HG03457 (cell line): ENCODE measurements around the gene TEX9.
"Not testable (repeated sequence)": the region's sequence is repeated elsewhere in the genome, so short reads cannot be mapped to it uniquely, and the experiment has no call there.

Experiments
- ATAC-seq: cut with Tn5 transposase; IDR thresholded peaks from one replicate; pipeline ENCODE4 v1.9.1; 2021; ENCODE audit warnings: moderate number of reproducible peaks; ENCODE audit not compliant: unreplicated experiment

Gene TEX9

GRCh38 chr15:56361987-56362386 is 3.2 kb upstream of the TEX9 start:
- ATAC-seq = no peak

GRCh38 chr15:56366211-56366610 is 985 bp downstream of the TEX9 start:
- no peak for ATAC-seq

- no peak for ATAC-seq
Measured at GRCh38 chr15:56367156-56367555, 1.9 kb downstream of the TEX9 start.

- no peak for ATAC-seq
Measured at GRCh38 chr15:56369234-56369633, 4.0 kb downstream of the TEX9 start.

GRCh38 chr15:56371495-56372147 is 6.4 kb downstream of the TEX9 start:
- peak; percentile 87 for ATAC-seq

GRCh38 chr15:56374693-56375092 is 9.5 kb downstream of the TEX9 start:
- not testable (repeated sequence) for ATAC-seq

GRCh38 chr15:56377822-56378221 is 12.6 kb downstream of the TEX9 start:
- not testable (repeated sequence) for ATAC-seq

- no peak for ATAC-seq
Measured at GRCh38 chr15:56383010-56383409, 17.8 kb downstream of the TEX9 start.

GRCh38 chr15:56385908-56386307 is 20.7 kb downstream of the TEX9 start:
- no peak for ATAC-seq

- ATAC-seq = no peak
Measured at GRCh38 chr15:56390739-56391267, 25.6 kb downstream of the TEX9 start.

- no peak for ATAC-seq
Measured at GRCh38 chr15:56393277-56393676, 28.1 kb downstream of the TEX9 start.

GRCh38 chr15:56394909-56395308 is 29.7 kb downstream of the TEX9 start:
- ATAC-seq = no peak

- ATAC-seq = not testable (repeated sequence)
Measured at GRCh38 chr15:56397325-56397724, 32.1 kb downstream of the TEX9 start.

GRCh38 chr15:56399209-56399608 is 34.0 kb downstream of the TEX9 start:
- ATAC-seq = not testable (repeated sequence)

- ATAC-seq = no peak
Measured at GRCh38 chr15:56410721-56411120, 45.5 kb downstream of the TEX9 start.

GRCh38 chr15:56411122-56411749 is 46.0 kb downstream of the TEX9 start:
- no peak for ATAC-seq

- ATAC-seq = not testable (repeated sequence)
Measured at GRCh38 chr15:56413114-56413733, 48.0 kb downstream of the TEX9 start.

GRCh38 chr15:56425276-56425675 is 60.0 kb downstream of the TEX9 start:
- ATAC-seq = no peak

- no peak for ATAC-seq
Measured at GRCh38 chr15:56425976-56426375, 60.8 kb downstream of the TEX9 start.

GRCh38 chr15:56428821-56429458 is 63.7 kb downstream of the TEX9 start:
- no peak for ATAC-seq

- no peak for ATAC-seq
Measured at GRCh38 chr15:56432304-56432703, 67.1 kb downstream of the TEX9 start.
